Measurements from ENCODE around the gene BRINP2.

The BRINP2 gene

DNA sequence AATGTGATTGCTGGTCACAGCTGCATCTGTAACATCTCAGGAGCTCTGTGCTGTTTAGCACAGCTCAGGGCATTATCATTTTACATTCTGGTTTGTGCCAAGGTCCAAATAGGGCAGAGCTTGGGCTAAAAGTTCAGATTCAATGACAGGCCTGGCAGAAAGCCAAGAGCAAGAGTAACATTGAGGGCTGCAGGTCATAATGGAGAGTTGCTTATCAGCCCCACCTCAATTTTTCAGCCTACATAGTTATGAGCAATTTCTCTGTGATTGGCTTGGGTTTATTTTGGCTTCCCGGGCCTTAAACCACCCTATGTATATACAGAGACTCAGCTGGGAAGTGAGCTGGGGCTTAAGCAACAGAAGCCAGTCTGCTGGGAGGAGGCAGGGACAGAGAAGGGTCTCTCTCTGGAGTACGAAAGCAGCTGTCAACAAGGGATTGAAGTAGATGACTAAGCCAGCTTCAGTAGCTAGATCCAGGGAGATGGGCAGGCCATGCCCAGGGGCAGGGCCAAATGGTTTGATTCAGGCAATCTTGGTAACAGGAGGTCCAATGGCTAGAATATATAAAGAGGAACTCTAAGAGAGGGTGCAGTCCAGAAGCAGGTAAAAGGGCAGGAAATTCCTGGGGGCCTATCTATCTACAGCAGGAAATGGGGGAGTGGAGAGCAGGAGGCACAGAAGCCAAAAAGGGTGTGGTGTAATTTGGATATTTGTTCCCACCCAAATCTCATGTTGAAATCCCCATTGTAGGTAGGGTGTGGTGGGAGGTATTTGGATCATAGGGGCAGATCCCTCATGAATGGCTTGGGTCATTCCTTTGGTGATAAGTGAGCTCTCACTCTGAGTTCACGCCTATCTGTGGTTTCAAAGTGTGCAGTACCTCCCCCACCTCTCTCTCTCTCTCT is 49.0 kb downstream of the BRINP2 start:
- no peak for DNase-seq (ENCODE audit: low read depth in 2 of 3, low spot score in 2 of 3)

DNA sequence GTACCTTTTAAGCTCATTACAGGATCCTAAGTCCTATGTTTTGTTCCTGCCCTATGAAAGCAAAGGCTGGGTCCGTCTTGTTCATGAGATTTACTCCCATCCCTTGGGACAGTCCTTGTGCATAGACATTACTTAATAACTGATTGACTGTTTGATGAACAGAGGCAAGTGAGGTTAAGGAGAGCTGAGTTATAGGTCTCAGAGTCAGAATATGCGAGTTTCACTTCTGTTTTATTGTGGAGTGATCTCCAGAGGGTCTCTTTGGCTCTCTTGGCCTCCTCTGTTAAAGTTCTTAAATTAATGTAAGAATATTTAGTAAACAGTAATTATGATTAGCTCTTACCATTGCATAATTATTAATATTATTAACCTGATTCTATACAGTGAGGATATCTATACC is 52.6 kb downstream of the BRINP2 start:
- no peak for DNase-seq (ENCODE audit: low read depth in 2 of 3, low spot score in 2 of 3)

DNA sequence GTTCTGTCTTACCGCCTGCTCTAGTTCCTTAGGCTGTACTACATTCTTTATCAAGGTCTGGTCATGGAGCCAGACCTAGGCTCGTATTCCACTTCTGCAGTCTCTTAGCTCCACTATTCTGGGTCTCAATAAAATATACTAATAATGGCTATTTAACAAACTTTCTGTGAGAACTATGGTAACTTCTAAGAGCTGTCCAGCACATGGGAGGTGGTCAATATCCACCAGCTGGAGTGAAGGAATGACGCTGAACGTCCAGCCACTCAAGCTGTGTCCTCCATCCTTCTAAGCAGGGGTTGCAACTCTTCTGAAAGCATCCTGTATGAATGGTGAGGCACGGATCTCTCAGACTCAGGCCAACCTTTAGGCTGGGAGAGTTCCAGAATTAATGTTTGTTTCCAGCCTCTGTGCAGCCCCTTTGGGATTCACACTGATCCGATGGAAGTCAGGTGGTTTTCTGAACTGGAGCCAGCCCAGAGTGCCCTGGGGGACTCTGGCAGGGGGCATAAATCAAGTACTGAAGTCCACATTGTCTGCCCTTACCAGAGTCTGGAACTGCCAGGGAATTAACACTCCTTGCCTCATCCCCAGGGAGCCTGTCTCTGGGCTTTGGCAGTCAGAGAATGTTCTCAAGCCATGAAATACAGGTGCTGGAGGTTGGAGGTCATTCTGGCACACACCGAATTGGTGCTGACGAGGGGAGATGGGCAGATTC is 57.4 kb downstream of the BRINP2 start:
- no peak for DNase-seq (ENCODE audit: low read depth in 2 of 3, low spot score in 2 of 3)

DNA sequence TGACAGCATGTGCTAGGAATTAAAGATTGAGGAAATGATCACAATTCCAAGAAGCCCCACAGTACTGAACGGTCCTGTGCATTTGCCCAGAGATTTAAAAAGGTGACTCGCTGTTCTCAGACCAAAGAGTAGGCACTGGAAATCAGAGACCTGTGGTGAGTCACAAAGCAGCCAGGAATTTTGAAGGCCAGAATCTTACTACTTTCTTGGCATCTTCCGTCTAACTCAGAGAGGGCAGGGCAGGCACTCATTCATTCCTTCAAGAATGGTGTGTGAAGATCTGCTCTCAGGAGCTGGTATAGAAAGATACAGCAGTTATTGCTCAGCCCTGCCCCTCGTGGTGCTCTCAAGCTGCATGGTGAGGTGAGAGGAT is 57.9 kb downstream of the BRINP2 start:
- no peak for DNase-seq (ENCODE audit: low read depth in 2 of 3, low spot score in 2 of 3)

DNA sequence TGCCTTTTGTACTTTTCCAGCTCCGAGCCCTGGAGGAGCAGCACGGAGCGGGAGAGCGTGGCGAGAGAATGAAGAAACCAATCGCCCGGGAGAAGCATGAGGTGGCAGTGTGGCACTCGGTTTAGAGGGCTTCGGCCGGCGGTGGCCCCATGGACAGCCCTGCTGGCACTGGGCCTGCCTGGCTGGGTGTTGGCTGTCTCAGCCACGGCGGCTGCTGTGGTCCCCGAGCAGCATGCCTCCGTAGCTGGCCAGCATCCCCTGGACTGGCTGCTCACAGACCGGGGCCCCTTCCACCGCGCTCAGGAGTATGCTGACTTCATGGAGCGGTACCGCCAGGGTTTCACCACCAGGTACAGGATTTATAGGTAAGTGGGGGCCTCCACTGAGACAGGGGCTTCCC is 59.0 kb downstream of the BRINP2 start:
- DNase-seq (ENCODE audit: low read depth in 2 of 3, low spot score in 2 of 3): no peak

DNA sequence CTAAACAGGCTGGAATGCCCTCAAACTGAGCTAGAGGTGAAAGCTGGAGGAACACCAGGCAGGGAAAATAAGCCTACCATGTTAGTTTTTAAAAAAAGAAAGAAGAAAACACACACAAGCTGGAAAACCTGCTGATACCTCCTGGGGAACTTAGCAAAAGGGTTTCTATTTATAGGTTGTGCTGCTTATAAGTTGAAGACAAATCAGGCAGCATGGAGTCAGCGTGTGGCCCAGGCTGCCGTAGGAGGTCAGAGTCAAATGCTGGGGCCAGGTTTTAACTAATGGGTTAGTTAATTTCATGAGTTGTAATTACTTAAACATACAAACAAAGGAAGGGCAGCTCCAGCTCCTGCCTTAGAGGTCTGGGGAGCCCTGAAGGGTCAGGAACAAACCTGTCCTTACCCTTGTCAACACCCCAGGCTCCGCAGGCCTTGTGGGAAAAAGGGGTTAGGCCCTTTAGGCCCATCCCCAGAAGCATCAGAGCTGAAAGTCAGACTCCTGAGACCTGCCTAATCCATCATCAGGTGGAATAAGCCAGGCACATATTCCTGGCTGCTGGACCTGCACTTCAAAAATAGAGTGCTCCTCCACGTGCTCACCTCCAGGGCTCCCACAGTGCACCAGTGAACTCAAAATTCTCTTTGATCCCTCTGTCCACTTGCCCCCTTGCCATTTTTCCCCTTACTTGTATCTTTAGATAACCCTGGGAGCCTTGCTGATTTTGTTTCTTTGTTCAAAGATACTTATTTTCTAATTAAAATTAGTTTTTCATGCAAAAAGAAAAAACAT is 59.7 kb downstream of the BRINP2 start:
- no peak for DNase-seq (ENCODE audit: low read depth in 2 of 3, low spot score in 2 of 3)

DNA sequence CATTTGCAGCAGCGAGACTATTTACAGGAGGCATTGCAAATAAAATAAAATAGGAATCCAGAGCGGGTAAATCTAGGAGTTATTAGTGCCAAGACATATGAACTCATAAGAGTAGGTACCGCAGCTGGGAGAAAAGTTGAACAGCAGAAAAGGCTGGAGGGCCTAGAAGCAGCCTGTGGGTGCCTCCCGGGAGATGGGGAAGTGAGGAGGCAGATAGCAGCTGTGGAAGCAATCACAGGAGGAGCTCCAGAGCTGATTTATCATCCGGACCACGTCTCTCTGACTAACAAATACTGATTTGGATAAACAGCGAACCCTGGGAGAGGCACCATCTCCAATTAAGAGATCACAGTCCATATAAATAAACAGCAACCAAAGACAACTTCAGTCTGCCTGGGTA is 64.6 kb downstream of the BRINP2 start:
- no peak for DNase-seq (ENCODE audit: low read depth in 2 of 3, low spot score in 2 of 3)

DNA sequence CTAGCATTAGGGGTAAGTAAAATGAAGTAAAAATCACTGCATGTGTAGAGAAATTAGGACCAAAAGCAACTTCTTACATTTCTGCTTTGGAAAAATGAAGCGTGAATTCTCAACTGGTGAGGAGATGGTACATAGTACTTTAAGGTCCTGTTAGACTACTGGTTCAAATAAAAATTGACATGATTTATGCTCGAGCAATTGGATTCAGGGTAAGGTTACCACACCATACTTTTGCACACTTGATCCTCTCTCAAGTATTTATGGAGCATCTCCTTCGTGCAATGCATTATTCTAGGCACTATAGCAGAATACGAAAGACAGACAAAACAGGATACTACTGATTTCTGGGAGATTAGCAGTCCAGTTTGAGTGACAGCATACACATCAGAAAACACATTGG is 66.2 kb downstream of the BRINP2 start:
- DNase-seq (ENCODE audit: low read depth in 2 of 3, low spot score in 2 of 3): no peak

DNA sequence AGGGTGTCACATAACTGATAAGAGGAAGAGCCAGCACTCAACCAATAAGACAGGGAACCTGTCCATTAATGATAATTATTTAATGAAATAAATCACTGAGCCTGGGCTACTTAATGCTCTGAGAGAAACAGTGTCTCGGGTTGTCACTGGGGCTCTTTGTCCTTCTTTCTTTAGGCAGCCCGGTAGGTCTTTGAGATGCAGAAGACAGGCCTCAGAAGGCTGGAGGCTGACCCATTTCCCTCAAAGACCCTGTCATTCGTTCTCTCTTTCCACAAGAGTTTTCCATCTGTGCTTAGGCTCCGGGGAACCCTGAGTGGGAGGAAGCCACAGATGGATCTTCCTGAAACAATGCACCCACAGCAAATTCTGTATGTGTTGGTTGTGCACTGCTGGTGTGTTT is 68.2 kb downstream of the BRINP2 start:
- no peak for DNase-seq (ENCODE audit: low read depth in 2 of 3, low spot score in 2 of 3)

DNA sequence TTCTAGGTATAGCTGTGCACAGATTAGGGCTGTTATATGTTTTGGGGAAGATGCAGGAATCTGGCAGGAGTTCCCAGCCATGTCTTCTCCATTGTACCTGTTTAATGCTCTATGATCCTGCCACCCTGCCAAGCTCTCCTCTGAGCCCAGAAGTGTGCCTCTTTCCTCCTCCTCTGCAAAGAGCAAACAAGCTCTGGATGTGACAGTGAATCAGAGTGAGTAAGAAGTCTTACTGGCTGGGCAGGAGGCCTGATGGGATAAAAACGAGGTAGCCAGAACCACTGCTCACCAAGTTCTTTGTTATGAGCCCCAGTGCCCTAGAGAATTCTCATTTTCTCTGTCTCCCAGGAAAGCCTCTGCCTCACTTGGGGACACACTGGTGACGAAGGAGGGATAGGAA is 69.0 kb downstream of the BRINP2 start:
- DNase-seq (ENCODE audit: low read depth in 2 of 3, low spot score in 2 of 3): no peak

DNA sequence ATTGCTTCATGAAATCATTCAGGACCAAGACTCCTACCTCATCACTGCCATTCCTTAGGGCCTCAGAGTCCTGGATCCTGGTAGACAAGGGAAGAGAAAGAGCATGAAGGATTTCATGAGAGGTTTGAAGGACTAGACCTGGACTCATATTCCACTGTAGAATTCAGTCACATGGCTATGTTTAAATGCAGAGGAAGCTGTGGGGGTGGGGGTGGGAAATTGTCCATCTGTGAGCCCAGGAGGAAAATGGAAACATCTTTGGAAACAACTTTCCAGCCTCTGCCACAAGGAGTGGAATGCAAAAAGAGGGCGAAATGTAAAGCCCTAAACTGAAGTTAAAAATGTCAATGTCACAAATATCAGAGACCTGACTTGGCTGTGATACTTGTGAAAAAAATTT is 73.0 kb downstream of the BRINP2 start:
- no peak for DNase-seq (ENCODE audit: low read depth in 2 of 3, low spot score in 2 of 3)

DNA sequence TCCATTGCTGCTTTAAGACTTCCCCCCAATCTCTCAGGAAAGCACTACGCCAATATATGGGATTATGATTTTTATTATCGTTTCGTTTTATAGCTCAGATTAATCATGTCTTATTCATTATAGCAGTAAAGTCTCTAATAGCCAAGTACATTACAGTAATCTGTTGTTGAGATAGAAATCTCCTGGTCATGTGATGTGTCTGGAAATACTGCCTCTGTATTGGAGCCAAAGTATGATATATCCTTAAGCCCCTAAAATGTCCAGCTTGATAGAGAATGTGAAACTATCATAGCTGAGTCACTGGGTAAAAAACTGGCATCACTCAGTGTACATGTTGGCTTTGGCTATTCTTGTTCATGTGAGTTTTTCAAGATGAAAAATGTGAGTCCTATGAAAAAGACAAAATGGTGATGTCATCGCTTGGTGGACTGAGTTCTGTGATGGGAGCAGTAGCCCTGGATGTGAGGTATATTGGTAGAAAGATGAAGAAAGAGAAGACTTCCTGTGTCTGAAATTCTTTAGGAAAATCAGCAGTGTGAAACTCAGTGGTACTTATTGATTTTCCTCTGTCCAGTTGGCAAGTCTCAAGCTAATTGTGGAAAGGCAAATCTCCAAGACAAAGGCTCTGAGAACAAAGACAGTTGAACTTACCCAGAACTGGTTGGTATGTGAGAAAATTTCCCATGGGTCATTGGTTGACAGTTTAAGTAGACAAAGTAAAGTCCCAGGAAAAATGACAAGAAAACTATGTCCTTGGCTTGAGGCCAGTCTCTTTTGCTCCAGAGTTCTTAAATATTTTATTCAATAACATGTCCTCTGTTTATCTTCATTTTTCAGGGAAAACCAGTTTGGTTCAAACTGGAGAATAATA is 76.2 kb downstream of the BRINP2 start:
- no peak for DNase-seq (ENCODE audit: low read depth in 2 of 3, low spot score in 2 of 3)

DNA sequence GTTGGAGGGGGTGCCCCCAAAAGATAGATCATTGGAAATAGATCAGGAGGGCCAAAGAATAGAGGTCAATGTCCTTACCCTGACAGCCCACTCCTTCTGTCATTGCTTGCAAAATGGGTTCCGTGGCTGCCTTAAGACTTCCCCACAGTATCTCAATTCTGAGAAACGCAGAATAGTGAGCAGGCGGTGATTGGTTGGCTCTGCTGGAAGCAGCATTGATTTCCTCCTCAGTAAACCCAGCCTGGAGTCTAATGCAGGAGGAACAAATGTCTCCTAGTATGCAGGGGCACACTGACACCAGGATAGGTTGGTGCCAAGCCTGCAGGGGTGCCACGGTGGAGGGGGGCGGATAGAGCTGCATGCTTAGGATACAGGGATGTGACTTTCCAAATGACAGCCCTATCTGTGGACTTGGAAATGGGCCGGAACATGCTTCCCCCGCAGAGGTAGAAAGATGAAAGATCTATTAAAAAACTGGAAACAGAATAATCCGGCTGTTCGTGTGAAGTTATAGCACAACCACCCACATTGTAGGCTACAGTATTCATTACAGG is 76.9 kb downstream of the BRINP2 start:
- DNase-seq (ENCODE audit: low read depth in 2 of 3, low spot score in 2 of 3): no peak

DNA sequence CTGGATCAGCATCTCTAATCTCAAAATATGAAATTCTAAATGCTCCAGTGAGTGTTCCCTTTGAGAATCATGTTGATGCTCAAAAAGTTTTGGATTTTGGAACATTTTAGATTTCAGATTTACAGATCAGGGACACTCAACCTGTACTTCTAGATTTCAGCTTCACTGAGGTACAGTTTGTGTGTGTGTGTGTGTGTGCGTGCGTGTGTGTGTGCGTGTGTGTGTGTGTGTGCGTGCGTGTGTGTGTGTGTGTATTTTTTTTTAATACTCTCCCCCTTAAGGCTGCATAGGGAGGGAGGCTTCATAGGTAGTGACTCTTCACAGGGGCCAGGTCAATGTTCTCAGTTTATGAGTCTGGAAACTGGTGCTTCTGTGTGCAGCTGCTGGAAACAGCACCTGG is 77.5 kb downstream of the BRINP2 start:
- no peak for DNase-seq (ENCODE audit: low read depth in 2 of 3, low spot score in 2 of 3)

DNA sequence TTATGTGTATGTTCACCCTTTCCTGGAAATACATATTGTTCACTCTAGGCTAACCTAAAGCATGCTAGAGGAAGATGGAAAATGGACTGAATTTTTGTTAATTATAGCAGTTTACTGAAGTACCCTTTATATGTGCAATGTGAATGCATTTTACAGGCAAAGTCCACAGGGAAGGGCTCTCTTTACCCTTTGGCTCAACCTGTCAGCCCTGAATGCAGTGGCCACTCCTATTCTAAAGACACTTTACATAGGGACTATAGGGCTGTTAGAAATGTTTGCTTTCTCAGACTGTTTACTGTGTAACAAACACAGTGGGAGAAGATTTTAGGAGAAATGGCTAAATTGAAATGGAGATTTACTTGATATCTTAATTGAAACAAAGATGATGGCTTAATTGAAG is 78.5 kb downstream of the BRINP2 start:
- DNase-seq (ENCODE audit: low read depth in 2 of 3, low spot score in 2 of 3): no peak

DNA sequence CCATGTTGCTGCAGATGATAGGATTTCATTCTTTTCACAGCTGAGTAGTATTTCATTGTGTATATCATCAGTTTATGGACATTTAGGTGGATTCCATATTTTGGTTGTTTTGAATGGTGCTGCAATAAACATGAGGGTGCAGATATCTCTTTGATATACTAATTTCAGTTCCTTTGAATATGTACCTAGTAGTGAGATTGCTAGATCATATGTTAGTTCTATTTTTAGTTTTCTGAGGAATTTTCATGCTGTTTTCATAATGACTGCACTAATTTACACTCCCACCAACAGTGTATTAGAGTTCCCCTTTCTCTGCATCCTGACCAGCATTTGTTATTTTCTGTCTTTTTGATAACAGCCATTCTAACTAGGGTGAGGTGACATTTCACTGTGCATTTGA is 82.1 kb downstream of the BRINP2 start:
- DNase-seq (ENCODE audit: low read depth in 2 of 3, low spot score in 2 of 3): no peak

DNA sequence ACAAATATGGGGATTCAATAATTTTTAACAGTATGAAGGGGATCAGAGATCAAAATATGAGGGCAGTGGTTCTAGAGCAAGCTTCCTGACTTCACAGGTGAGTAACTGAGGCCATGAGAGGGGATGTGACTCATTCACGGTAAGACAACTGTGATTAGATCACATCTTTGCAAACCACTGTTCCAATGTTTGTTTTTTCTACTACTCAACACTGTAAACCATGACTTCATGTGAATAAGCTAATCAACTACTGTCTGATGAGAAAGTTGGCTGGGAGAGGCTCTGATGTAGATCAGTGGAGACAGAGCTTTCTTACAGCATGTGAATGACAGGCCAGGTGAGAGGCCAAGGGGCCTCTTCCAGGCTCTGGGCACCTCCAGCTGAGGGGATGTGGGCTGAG is 84.7 kb downstream of the BRINP2 start:
- DNase-seq (ENCODE audit: low read depth in 2 of 3, low spot score in 2 of 3): no peak

DNA sequence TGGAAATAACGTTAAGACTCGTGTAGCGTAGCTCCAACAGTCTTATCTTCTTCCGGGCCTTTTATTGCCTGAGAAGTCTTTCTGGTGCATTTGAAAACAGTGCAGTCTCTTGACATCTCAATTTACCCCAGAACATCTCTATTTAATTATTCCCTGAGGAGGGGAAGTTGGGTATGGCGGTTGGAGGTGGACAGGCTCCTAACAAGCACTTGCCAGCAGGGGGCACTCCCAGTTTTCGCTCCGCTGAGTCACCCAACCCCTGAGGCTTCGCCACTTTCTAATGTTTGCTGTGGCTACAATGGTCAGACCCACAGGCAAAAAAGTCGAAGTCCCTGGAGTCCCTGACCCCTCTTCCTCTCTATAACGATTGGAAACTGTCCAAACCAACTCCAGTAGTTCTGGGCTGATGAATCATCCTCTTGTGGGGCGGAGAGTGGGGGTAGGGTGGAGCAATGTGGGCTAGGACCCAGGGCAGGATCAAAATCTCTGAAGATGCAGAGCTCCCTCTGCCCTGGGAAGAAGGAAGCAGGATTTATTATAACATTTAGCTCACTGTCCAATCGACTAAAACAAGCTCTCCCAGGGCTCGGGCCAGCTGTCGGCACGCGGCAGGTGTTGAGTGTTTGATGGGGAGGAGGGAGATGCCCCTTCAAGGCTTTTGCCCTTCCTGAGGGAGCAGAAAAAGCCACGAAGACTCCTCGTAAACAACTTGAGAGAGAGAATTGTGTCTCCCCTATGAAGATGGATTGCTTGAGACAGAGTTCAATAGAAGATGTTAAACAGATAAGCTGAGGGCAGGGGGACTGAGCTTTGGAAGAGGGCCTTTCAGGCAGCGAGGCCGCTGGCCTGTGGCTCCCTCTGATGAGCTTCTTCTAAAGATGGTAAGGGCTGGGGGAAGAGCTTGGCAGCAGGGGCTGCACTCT is 85.7 kb downstream of the BRINP2 start:
- DNase-seq (ENCODE audit: low read depth in 2 of 3, low spot score in 2 of 3): peak in 1 of 3 experiments; percentile 1

DNA sequence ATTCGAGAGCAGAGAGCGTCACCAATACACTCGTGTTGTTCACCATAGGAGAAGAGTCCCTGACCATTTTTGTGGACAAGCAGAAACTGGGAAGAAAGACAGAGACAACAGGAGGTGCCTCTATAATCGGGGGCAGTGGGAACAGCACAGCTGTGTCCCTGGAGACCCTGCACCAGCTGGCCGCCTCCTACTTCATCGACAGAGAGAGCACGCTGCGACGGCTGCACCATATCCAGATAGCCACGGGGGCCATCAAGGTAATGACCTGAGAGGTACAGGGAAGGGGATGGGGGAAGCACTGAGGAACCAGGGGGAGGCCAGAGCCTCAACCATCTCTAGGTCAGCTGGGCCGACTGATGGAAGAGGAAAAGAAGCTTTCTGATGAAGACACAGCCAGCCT is 86.4 kb downstream of the BRINP2 start:
- DNase-seq (ENCODE audit: low read depth in 2 of 3, low spot score in 2 of 3): no peak

DNA sequence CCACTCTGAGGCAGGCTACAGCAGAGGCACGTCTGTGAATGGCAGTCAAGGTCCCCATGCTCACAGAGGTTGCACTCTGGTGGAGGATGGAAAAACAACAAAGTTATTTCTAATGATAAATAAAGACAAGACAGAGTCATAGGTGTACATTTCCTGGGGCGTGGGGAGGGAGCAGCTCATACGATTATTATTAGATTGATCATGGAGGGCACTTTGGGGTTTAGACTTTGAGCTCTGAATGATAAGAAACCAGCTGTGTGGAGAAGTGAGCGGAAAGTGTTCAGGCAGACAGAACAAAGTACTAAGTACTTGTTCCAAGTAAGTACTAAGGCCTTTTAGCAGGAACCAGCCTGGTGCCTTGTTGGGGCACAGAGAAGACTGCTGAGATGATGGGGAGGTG is 86.8 kb downstream of the BRINP2 start:
- DNase-seq (ENCODE audit: low read depth in 2 of 3, low spot score in 2 of 3): no peak

All from activated CD8-positive, alpha-beta memory T cell treated with anti-CD3 and anti-CD28 coated beads for 48 hours (primary cell).